Liver (tissue), 9 donors: ENCODE results near the gene KANK4. TPM values are rescaled to one million over a fixed set of nuclear protein-coding genes. Genes with fewer than 3 reads are reported as not detected.

Experiments used
- DNase-seq: peaks from one replicate; pipeline ENCODE4 v3.0.0-alpha.2; 2017; ENCODE audit warnings: low spot score
- H3K27ac ChIP-seq, 2 donors: one replicate each; pipeline ENCODE4 v1.7.0; 2013; ENCODE audit warnings: inconsistent platforms in 2 of 2, low read length in 2 of 2, control low read depth in 1 of 2, low read depth in 1 of 2, mild to moderate bottlenecking in 1 of 2
- H3K27me3 ChIP-seq, 4 donors: one replicate each; pipeline versions ENCODE4 v1.6.1 to v1.7.0; 2013; ENCODE audit warnings: low read length in 3 of 4, inconsistent platforms in 1 of 4, mild to moderate bottlenecking in 1 of 4, moderate library complexity in 1 of 4; ENCODE audit not compliant: control insufficient read depth in 4 of 4, insufficient read depth in 4 of 4
- H3K36me3 ChIP-seq, 4 donors: one replicate each; pipeline versions ENCODE4 v1.6.1 to v1.7.0; 2013; ENCODE audit warnings: low read length in 3 of 4, mild to moderate bottlenecking in 3 of 4, low read depth in 1 of 4, moderate library complexity in 1 of 4; ENCODE audit not compliant: control insufficient read depth in 4 of 4, insufficient read depth in 3 of 4
- H3K4me1 ChIP-seq, 4 donors: one replicate each; pipeline versions ENCODE4 v1.6.1 to v1.7.0; 2013; ENCODE audit warnings: low read length in 3 of 4, mild to moderate bottlenecking in 3 of 4, moderate library complexity in 1 of 4; ENCODE audit not compliant: control insufficient read depth in 4 of 4, insufficient read depth in 4 of 4
- H3K4me3 ChIP-seq, 3 donors: one replicate each; pipeline versions ENCODE4 v1.6.1 to v1.7.0; 2013; ENCODE audit warnings: low read length in 3 of 3, control low read depth in 1 of 3, low read depth in 1 of 3, mild to moderate bottlenecking in 1 of 3
- H3K9ac ChIP-seq, 2 donors: one replicate each; pipeline ENCODE4 v1.7.0; 2013; ENCODE audit warnings: low read length in 2 of 2, mild to moderate bottlenecking in 2 of 2, moderate library complexity in 2 of 2, control low read depth in 1 of 2, low read depth in 1 of 2
- H3K9me3 ChIP-seq, 4 donors: one replicate each; pipeline versions ENCODE4 v1.6.1 to v1.7.0; 2013; ENCODE audit warnings: low read length in 3 of 4; ENCODE audit not compliant: control insufficient read depth in 4 of 4
- FOXA1 ChIP-seq: IDR thresholded peaks from 2 replicates; pipeline ENCODE4 v1.6.1; 2016; ENCODE audit warnings: antibody characterized with exemption
- FOXA2 ChIP-seq: IDR thresholded peaks from 2 replicates; pipeline ENCODE4 v1.6.1; 2016; ENCODE audit warnings: antibody characterized with exemption
- GABPA ChIP-seq, 2 donors: IDR thresholded peaks in 1 of 2; conservative IDR thresholded peaks in 1 of 2; 2 replicates each; pipeline ENCODE4 v1.6.1; 2016; ENCODE audit warnings: antibody characterized with exemption in 2 of 2, mild to moderate bottlenecking in 1 of 2, moderate library complexity in 1 of 2
- HNF4A ChIP-seq, 2 donors: conservative IDR thresholded peaks; 2 replicates each; pipeline ENCODE4 v1.6.1; 2016; ENCODE audit warnings: antibody characterized with exemption in 2 of 2, mild to moderate bottlenecking in 2 of 2
- HNF4G ChIP-seq: IDR thresholded peaks from 2 replicates; pipeline ENCODE4 v1.6.1; 2016; ENCODE audit warnings: antibody characterized with exemption
- JUND ChIP-seq, 2 donors: IDR thresholded peaks; 2 replicates each; pipeline ENCODE4 v1.6.1; 2016; ENCODE audit warnings: antibody characterized with exemption in 2 of 2
- MAX ChIP-seq: IDR thresholded peaks from 2 replicates; pipeline ENCODE4 v1.6.1; 2016; ENCODE audit warnings: antibody characterized with exemption
- RAD21 ChIP-seq, 2 donors: IDR thresholded peaks; 2 replicates each; pipeline ENCODE4 v1.6.1; 2016; ENCODE audit warnings: antibody characterized with exemption in 2 of 2, mild to moderate bottlenecking in 2 of 2
- RXRA ChIP-seq, 2 donors: IDR thresholded peaks; 2 replicates each; pipeline ENCODE4 v1.6.1; 2017 to 2018; ENCODE audit warnings: antibody characterized with exemption in 2 of 2, mild to moderate bottlenecking in 1 of 2
- SP1 ChIP-seq: IDR thresholded peaks from 2 replicates; pipeline ENCODE4 v1.6.1; 2018; ENCODE audit warnings: antibody characterized with exemption, mild to moderate bottlenecking
- TAF1 ChIP-seq: conservative IDR thresholded peaks from 2 replicates; pipeline ENCODE4 v1.6.1; 2016; ENCODE audit warnings: antibody characterized with exemption, mild to moderate bottlenecking
- YY1 ChIP-seq: IDR thresholded peaks from 2 replicates; pipeline ENCODE4 v1.6.1; 2016; ENCODE audit warnings: antibody characterized with exemption, mild to moderate bottlenecking
- ZBTB33 ChIP-seq: IDR thresholded peaks from 2 replicates; pipeline ENCODE4 v1.6.1; 2016; ENCODE audit warnings: antibody characterized with exemption
- WGBS: extraction: QIAGEN DNeasy Blood & Tissue Kit; methylation state at CpG from one replicate; pipeline ENCODE4 v1.1.7; 2013; 5-methylcytosine and 5-hydroxymethylcytosine counted together
- polyA plus RNA-seq, 2 donors: library from polyadenylated mRNA; stranded (reverse) in 1 of 2; unstranded in 1 of 2; fragments of 200-250 nt in 1 of 2; fragments of >200 nt in 1 of 2; fragmentation: Nextera tagmentation in 1 of 2; extraction: Ambion mirVana in 1 of 2; gene quantifications; one replicate each; pipeline versions ENCODE4 v1.2.1 to v1.2.3, GENCODE V29; 2013 to 2015
- total RNA-seq, 2 donors: library from RNA; depleted of rRNA; stranded (reverse); fragments of >200 nt; gene quantifications; one replicate each; pipeline ENCODE4 v1.2.3, GENCODE V29; 2014
- TF ChIP-seq, protein P1 (sequence below): IDR thresholded peaks from 2 replicates; pipeline ENCODE4 v1.6.1; 2016; ENCODE audit warnings: antibody characterized with exemption, mild to moderate bottlenecking
- donor health status: healthy.
- donor health status: healthy.
- donor health status: healthy.
- donor health status: healthy.
- donor health status: healthy.

The KANK4 gene
- total RNA-seq (1 to 10 TPM; 1.2 to 4.6 TPM), polyA plus RNA-seq (1 to 10 TPM in 1 of 2 donors, under 1 TPM in 1; 0.58 to 1.1 TPM)

DNA sequence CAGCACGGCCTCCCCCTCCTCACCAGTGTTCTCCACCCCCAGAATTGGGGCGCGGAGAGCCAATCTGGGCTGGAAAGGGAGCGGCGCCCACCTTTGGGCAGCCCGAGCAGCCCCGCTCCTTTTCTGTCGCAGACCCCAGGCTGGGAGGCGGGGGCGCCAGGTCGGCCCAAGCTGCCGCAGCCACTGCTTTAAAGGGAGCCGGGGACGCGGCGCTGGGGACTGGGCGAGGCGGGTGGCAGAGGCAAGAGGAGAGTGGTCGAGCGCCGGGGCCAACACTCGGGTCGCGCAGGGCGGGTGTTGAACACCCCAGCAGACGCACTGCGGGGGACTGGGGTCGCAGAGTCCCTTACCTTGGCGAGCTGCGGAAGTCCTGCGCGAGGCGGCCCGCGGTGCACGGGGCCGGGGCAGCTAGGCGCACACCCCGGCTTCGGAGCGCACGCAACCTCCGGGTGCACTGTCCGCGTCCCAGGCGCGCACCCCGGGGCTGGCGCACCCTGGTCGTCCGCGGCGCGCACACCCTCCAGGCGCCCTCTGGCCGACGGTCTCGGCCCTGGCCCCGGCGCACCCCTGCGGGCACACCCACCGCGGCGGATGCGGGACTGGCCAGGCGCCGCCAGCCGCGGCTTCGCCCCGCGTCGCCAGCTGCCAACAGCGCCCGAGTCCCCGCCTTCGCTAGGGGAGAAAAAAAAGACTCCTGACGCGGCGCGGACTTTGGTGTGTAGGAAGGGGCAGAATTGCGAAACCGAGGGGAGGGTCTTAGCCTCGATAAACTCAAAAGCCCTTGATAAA lies at the start of gene KANK4:
TSS of gene KANK4 (minus strand) at position 679 of the 789 bp plus-strand sequence. CDS start 37,870 bp downstream, outside the sequence.
- Histone ChIP-seq H3K9ac (no peak within 1 kb of the TSS), H3K4me3 (peak within 1 kb of the TSS; percentile 40 to 54 (median 50)), H3K4me1 (peaks cover 0 to 16% (median 9%) of the 10 kb centered on the region in 4 donors), H3K27me3 (no peaks in the 10 kb centered on the region), H3K27ac (no peak within 1 kb of the TSS), H3K9me3 (no peaks in the 10 kb centered on the region), H3K36me3 (no peaks in the 10 kb centered on the region)
- peak; percentile 61 for DNase-seq
- peak; percentile 49 to 53 for TF ChIP-seq HNF4A (conservative IDR thresholded peaks at IDR 0.05)
- TF ChIP-seq FOXA1, result no peak
- 1% methylated on average over 84 of the region's 84 CpGs for WGBS

- Histone ChIP-seq H3K27me3 (no peaks in the 10 kb centered on the region), H3K27ac (no peak overlapping the region), H3K9ac (no peak overlapping the region), H3K9me3 (no peaks in the 10 kb centered on the region), H3K4me3 (no peak overlapping the region), H3K36me3 (no peaks in the 10 kb centered on the region), H3K4me1 (no peaks in the 10 kb centered on the region)
- TF ChIP-seq JUND (IDR thresholded peaks at IDR 0.05) (no peak), SP1 (no peak), RAD21 (IDR thresholded peaks at IDR 0.05) (no peak), HNF4G (no peak), HNF4A (conservative IDR thresholded peaks at IDR 0.05) (no peak)
- TF ChIP-seq, protein P1, sequence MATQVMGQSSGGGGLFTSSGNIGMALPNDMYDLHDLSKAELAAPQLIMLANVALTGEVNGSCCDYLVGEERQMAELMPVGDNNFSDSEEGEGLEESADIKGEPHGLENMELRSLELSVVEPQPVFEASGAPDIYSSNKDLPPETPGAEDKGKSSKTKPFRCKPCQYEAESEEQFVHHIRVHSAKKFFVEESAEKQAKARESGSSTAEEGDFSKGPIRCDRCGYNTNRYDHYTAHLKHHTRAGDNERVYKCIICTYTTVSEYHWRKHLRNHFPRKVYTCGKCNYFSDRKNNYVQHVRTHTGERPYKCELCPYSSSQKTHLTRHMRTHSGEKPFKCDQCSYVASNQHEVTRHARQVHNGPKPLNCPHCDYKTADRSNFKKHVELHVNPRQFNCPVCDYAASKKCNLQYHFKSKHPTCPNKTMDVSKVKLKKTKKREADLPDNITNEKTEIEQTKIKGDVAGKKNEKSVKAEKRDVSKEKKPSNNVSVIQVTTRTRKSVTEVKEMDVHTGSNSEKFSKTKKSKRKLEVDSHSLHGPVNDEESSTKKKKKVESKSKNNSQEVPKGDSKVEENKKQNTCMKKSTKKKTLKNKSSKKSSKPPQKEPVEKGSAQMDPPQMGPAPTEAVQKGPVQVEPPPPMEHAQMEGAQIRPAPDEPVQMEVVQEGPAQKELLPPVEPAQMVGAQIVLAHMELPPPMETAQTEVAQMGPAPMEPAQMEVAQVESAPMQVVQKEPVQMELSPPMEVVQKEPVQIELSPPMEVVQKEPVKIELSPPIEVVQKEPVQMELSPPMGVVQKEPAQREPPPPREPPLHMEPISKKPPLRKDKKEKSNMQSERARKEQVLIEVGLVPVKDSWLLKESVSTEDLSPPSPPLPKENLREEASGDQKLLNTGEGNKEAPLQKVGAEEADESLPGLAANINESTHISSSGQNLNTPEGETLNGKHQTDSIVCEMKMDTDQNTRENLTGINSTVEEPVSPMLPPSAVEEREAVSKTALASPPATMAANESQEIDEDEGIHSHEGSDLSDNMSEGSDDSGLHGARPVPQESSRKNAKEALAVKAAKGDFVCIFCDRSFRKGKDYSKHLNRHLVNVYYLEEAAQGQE, result no peak
- DNase-seq, result no peak
- WGBS, result 89% methylated on average over 6 of the region's 6 CpGs
Observed at GRCh38 chr1:62368989-62369388, 49.8 kb upstream of the KANK4 start.

DNA sequence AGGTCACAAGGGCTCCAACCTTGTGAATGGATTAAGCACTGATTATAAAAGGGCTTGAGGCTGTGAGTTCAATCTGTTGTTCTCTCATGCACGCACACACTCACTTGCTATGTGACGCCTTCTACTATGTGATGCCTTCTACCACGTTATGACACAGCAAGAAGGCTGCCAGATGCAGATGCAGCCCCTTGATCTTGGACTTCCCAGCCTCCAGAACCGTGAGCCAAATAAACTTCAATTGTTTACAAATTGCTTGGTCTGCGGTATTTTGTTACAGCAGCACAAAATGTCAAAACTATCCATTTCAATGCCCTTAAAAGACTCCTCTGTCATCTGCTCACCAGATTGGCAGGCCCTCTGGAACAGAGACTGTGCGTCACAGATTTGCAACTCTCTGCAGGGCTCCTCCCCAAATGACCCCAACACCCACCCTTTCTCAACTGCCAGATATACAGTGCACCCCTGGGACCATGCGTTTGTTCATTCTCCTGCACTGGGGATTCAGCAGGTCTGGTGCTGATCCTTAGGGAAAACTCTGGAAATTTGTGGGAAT lies 47.8 kb upstream of the KANK4 start:
- no peaks in the 10 kb centered on the region for H3K4me1 ChIP-seq
- H3K9me3 ChIP-seq, result no peaks in the 10 kb centered on the region
- WGBS, result 92% methylated on average over 7 of the region's 7 CpGs
- no peak overlapping the region for H3K4me3 ChIP-seq
- no peaks in the 10 kb centered on the region for H3K27me3 ChIP-seq
- no peak overlapping the region for H3K9ac ChIP-seq
- no peak for TF ChIP-seq JUND (IDR thresholded peaks at IDR 0.05)
- no peak for TF ChIP-seq HNF4G
- no peak for TF ChIP-seq FOXA2
- TF ChIP-seq GABPA (IDR thresholded peaks at IDR 0.05 in 1 of 2, conservative IDR thresholded peaks at IDR 0.05 in 1 of 2), result no peak
- TF ChIP-seq TAF1, result no peak
- no peak for TF ChIP-seq RAD21 (IDR thresholded peaks at IDR 0.05)
- TF ChIP-seq MAX, result no peak
- no peak for TF ChIP-seq YY1
- TF ChIP-seq SP1, result no peak
- TF ChIP-seq RXRA (IDR thresholded peaks at IDR 0.05), result no peak
- TF ChIP-seq FOXA1, result no peak
- TF ChIP-seq ZBTB33, result no peak
- no peak overlapping the region for H3K27ac ChIP-seq
- DNase-seq, result no peak
- no peaks in the 10 kb centered on the region for H3K36me3 ChIP-seq
